SK-N-SH treated with all-trans-retinoic acid at 6 μM for 48 hours (cell line): Measurements from ENCODE around the gene FANCC.

Experiments used
- ATAC-seq: fragments of 200-7000 bp; cut with Tn5 transposase; 3 replicates; pipeline ENCODE4 v1.9.1; 2020; ENCODE audit warnings: mild to moderate bottlenecking, moderate library complexity
- ARNTL ChIP-seq: fragments of 450-650 bp; formaldehyde crosslinking; IDR thresholded peaks from 2 replicates; pipeline ENCODE4 v1.5.0; 2020; ENCODE audit warnings: low read depth, mild to moderate bottlenecking, moderate library complexity, borderline replicate concordance
- BACH2 ChIP-seq: fragments of 250-450 bp; sonication (Bioruptor Pico); IDR thresholded peaks from 2 replicates; pipeline ENCODE4 v1.9.0; 2021; ENCODE audit warnings: mild to moderate bottlenecking, borderline replicate concordance
- CREB5 ChIP-seq: fragments of 250-450 bp; sonication (Bioruptor Pico); IDR thresholded peaks from 2 replicates; pipeline ENCODE4 v1.5.1; 2020; ENCODE audit warnings: low read depth, mild to moderate bottlenecking, moderate library complexity
- CSDC2 ChIP-seq: fragments of 250-450 bp; sonication (Bioruptor Pico); IDR thresholded peaks from 2 replicates; pipeline ENCODE4 v1.5.0; 2020; ENCODE audit warnings: mild to moderate bottlenecking, moderate library complexity
- ESRRG ChIP-seq: fragments of 250-450 bp; sonication (Bioruptor Pico); IDR thresholded peaks from 2 replicates; pipeline ENCODE4 v1.6.1; 2021; ENCODE audit warnings: mild to moderate bottlenecking
- GLIS3 ChIP-seq: fragments of 250-450 bp; sonication (Bioruptor Pico); IDR thresholded peaks from 2 replicates; pipeline ENCODE4 v1.5.0; 2020; ENCODE audit warnings: mild to moderate bottlenecking, moderate library complexity
- ISL1 ChIP-seq: fragments of 250-450 bp; sonication (Bioruptor Pico); IDR thresholded peaks from 2 replicates; pipeline ENCODE4 v2.1.2; 2022; ENCODE audit warnings: mild to moderate bottlenecking, moderate library complexity
- OSR1 ChIP-seq: fragments of 250-450 bp; sonication (Bioruptor Pico); IDR thresholded peaks from 2 replicates; pipeline ENCODE4 v1.8.0; 2022; ENCODE audit warnings: moderate library complexity, mild to moderate bottlenecking, inconsistent platforms
- PATZ1 ChIP-seq: fragments of 250-450 bp; sonication (Bioruptor Pico); IDR thresholded peaks from 2 replicates; pipeline ENCODE4 v1.8.0; 2020; ENCODE audit warnings: mild to moderate bottlenecking, moderate library complexity, borderline replicate concordance
- POU6F1 ChIP-seq: fragments of 250-450 bp; sonication (Bioruptor Pico); IDR thresholded peaks from 2 replicates; pipeline ENCODE4 v1.8.0; 2021; ENCODE audit warnings: low read depth, mild to moderate bottlenecking, moderate library complexity, borderline replicate concordance
- PPARA ChIP-seq: fragments of 250-450 bp; sonication (Bioruptor Pico); IDR thresholded peaks from 2 replicates; pipeline ENCODE4 v1.5.0; 2020; ENCODE audit warnings: mild to moderate bottlenecking, borderline replicate concordance
- RARB ChIP-seq: fragments of 250-450 bp; sonication (Bioruptor Pico); IDR thresholded peaks from 2 replicates; pipeline ENCODE4 v1.8.0; 2021; ENCODE audit warnings: mild to moderate bottlenecking, moderate library complexity
- SNAI2 ChIP-seq: fragments of 250-450 bp; sonication (Bioruptor Pico); IDR thresholded peaks from 2 replicates; pipeline ENCODE4 v1.5.0; 2020; ENCODE audit warnings: mild to moderate bottlenecking, moderate library complexity
- TCF4 ChIP-seq: fragments of 250-450 bp; sonication (Bioruptor Pico); IDR thresholded peaks from 2 replicates; pipeline ENCODE4 v1.8.0; 2021; ENCODE audit warnings: mild to moderate bottlenecking, moderate library complexity, borderline replicate concordance
- TOX ChIP-seq: fragments of 250-450 bp; sonication (Bioruptor Pico); IDR thresholded peaks from 2 replicates; pipeline ENCODE4 v1.8.0; 2021; ENCODE audit warnings: mild to moderate bottlenecking, moderate library complexity, borderline replicate concordance
- TSHZ2 ChIP-seq: fragments of 250-450 bp; sonication (Bioruptor Pico); IDR thresholded peaks from 2 replicates; pipeline ENCODE4 v1.5.0; 2020; ENCODE audit warnings: mild to moderate bottlenecking, moderate library complexity
- ZC3H10 ChIP-seq: fragments of 250-450 bp; sonication (Bioruptor Pico); IDR thresholded peaks from 2 replicates; pipeline ENCODE4 v1.5.1; 2021; ENCODE audit warnings: mild to moderate bottlenecking, moderate library complexity
- ZFP3 ChIP-seq: fragments of 250-450 bp; sonication (Bioruptor Pico); IDR thresholded peaks from 2 replicates; pipeline ENCODE4 v1.5.0; 2020; ENCODE audit warnings: mild to moderate bottlenecking, moderate library complexity
- ZFP30 ChIP-seq: fragments of 450-650 bp; formaldehyde crosslinking; IDR thresholded peaks from 2 replicates; pipeline ENCODE4 v1.5.0; 2022; ENCODE audit warnings: mild to moderate bottlenecking, moderate library complexity
- ZNF565 ChIP-seq: fragments of 450-650 bp; formaldehyde crosslinking; conservative IDR thresholded peaks from 2 replicates; pipeline ENCODE4 v1.5.0; 2020; ENCODE audit warnings: low read depth, mild to moderate bottlenecking, moderate library complexity
- TF ChIP-seq, protein P1 (sequence below): fragments of 250-450 bp; sonication (Bioruptor Pico); IDR thresholded peaks from 2 replicates; pipeline ENCODE4 v1.5.1; 2021; ENCODE audit warnings: mild to moderate bottlenecking, moderate library complexity

FANCC gene

GRCh38 chr9:95085036-95085770 is 232.3 kb downstream of the FANCC start:
- no peak for TF ChIP-seq ARNTL (CRISPR knock-in tag)
- no peak for TF ChIP-seq TSHZ2
- TF ChIP-seq ESRRG, result no peak
- no peak for TF ChIP-seq TOX (CRISPR knock-in tag)
- TF ChIP-seq GLIS3 (CRISPR knock-in tag), result no peak
- TF ChIP-seq RARB (CRISPR knock-in tag), result no peak
- TF ChIP-seq, protein P1, sequence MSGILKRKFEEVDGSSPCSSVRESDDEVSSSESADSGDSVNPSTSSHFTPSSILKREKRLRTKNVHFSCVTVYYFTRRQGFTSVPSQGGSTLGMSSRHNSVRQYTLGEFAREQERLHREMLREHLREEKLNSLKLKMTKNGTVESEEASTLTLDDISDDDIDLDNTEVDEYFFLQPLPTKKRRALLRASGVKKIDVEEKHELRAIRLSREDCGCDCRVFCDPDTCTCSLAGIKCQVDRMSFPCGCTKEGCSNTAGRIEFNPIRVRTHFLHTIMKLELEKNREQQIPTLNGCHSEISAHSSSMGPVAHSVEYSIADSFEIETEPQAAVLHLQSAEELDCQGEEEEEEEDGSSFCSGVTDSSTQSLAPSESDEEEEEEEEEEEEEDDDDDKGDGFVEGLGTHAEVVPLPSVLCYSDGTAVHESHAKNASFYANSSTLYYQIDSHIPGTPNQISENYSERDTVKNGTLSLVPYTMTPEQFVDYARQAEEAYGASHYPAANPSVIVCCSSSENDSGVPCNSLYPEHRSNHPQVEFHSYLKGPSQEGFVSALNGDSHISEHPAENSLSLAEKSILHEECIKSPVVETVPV (CRISPR knock-in tag), result no peak
- no peak for TF ChIP-seq ISL1 (CRISPR knock-in tag)
- no peak for TF ChIP-seq CREB5
- no peak for TF ChIP-seq OSR1 (CRISPR knock-in tag)
- TF ChIP-seq, all 23 proteins: peak for 0
- no peak for ATAC-seq

DNA sequence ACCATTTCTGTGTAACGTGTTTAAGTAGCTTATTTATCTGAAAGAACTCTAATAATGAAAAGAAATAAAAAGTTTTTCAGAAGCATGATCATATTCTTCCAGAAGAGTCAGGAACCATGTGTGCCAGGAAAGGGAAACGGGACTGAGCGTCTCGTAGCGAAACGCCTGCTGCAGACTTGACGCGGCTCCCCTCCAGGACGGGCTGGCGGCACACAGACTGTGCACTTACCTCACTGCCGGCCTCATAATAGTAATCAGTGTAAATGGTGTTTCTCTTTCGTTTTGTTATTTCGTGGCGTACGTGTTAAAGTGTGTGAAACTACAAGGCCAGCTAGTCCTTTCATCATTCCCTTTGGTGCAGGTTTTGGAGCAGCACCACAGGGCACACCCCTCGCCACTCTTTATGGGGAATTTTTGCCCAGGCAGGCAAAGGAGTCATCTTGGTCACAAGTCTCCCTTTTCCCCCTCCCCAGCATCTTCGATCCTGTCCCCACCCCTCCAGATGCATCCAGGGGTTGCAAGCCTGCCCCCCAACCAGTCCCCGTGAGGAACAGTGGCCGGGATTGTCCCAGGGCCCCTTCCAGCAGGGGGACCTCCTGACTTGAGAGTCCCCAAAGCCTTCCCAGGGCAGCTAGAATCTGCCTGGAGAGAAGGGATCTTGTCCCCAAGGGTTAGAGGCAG is 233.1 kb downstream of the FANCC start:
- TF ChIP-seq ARNTL (CRISPR knock-in tag) (no peak), ZFP3 (CRISPR knock-in tag) (no peak), ESRRG (no peak), TCF4 (CRISPR knock-in tag) (no peak), PATZ1 (no peak), OSR1 (CRISPR knock-in tag) (no peak), ISL1 (CRISPR knock-in tag) (no peak), ZFP30 (no peak), GLIS3 (CRISPR knock-in tag) (no peak), CSDC2 (CRISPR knock-in tag) (no peak), ZNF565 (CRISPR knock-in tag) (no peak), BACH2 (CRISPR knock-in tag) (no peak), POU6F1 (CRISPR knock-in tag) (no peak), ZC3H10 (CRISPR knock-in tag) (no peak), TOX (CRISPR knock-in tag) (no peak), SNAI2 (CRISPR knock-in tag) (no peak), PPARA (CRISPR knock-in tag) (no peak)
- TF ChIP-seq, protein P1 (CRISPR knock-in tag), result no peak
- no peak for ATAC-seq
